Embryonic facial prominence (tissue), 1 donor: ENCODE results near the gene BBS9.
"Not testable (repeated sequence)": the region's sequence is repeated elsewhere in the genome, so short reads cannot be mapped to it uniquely, and the experiment has no call there.

Experiments used
- DNase-seq: peaks from one replicate; pipeline ENCODE4 v3.0.0-alpha.2; 2016; ENCODE audit errors: extremely low spot score

Gene BBS9

GRCh38 chr7:33497051-33497450 is 367.7 kb downstream of the BBS9 start:
- DNase-seq, result no peak

GRCh38 chr7:33500703-33501701 is 371.6 kb downstream of the BBS9 start:
- DNase-seq, result no peak

- DNase-seq, result no peak
These were observed 373.6 kb downstream of the BBS9 start for GRCh38 chr7:33503014-33503413.

- DNase-seq, result no peak
These were observed 374.4 kb downstream of the BBS9 start for GRCh38 chr7:33503736-33504135.

- DNase-seq, result no peak
These were observed 374.9 kb downstream of the BBS9 start for GRCh38 chr7:33504266-33504665.

- peak; percentile 21 for DNase-seq
These were observed 379.8 kb downstream of the BBS9 start for GRCh38 chr7:33509206-33509605.

GRCh38 chr7:33511778-33512177 is 382.4 kb downstream of the BBS9 start:
- DNase-seq, result no peak

- no peak for DNase-seq
These were observed 387.2 kb downstream of the BBS9 start for GRCh38 chr7:33516568-33516967.

GRCh38 chr7:33517191-33517590 is 387.8 kb downstream of the BBS9 start:
- DNase-seq, result no peak

- DNase-seq, result not testable (repeated sequence)
These were observed 397.6 kb downstream of the BBS9 start for GRCh38 chr7:33527008-33527407.

GRCh38 chr7:33527613-33528012 is 398.2 kb downstream of the BBS9 start:
- not testable (repeated sequence) for DNase-seq

- DNase-seq, result no peak
These were observed 399.7 kb downstream of the BBS9 start for GRCh38 chr7:33529070-33529469.

- DNase-seq, result no peak
These were observed 401.3 kb downstream of the BBS9 start for GRCh38 chr7:33530664-33531063.

- DNase-seq, result no peak
These were observed 402.5 kb downstream of the BBS9 start for GRCh38 chr7:33531888-33532287.

- DNase-seq, result no peak
These were observed 405.5 kb downstream of the BBS9 start for GRCh38 chr7:33534833-33535232.

GRCh38 chr7:33535989-33536388 is 406.6 kb downstream of the BBS9 start:
- no peak for DNase-seq

- no peak for DNase-seq
These were observed 407.2 kb downstream of the BBS9 start for GRCh38 chr7:33536398-33537103.

GRCh38 chr7:33537104-33537477 is 407.7 kb downstream of the BBS9 start:
- DNase-seq, result no peak

GRCh38 chr7:33539198-33539597 is 409.8 kb downstream of the BBS9 start:
- DNase-seq, result no peak

GRCh38 chr7:33539659-33540400 is 410.5 kb downstream of the BBS9 start:
- DNase-seq, result no peak

- DNase-seq, result no peak
These were observed 418.5 kb downstream of the BBS9 start for GRCh38 chr7:33547880-33548279.

- DNase-seq, result no peak
These were observed 421.0 kb downstream of the BBS9 start for GRCh38 chr7:33550363-33550762.
